ENCODE data around the gene ROPN1. TPM values are rescaled to one million over a fixed set of nuclear protein-coding genes. Genes with fewer than 3 reads are reported as not detected.

Gene ROPN1
- total RNA-seq, 1 experiment from 2014 or later, result not detected

- DNase-seq (ENCODE audit: low read depth, low spot score) (no peak), ATAC-seq (no peak)
- ChIA-PET POLR2A (no interaction called here), RAD21 (ENCODE audit: low non-redundant PET in 1 of 2, low total read pairs in 2 of 2, uncharacterized antibody in 2 of 2, unreplicated experiment in 2 of 2) (no interaction called here), CTCF (no interaction called here)
- H2AFZ ChIP-seq (ENCODE audit: low read depth, low read length, poor library complexity, severe bottlenecking), result no peak overlapping the region
- H3K36me3 ChIP-seq (ENCODE audit: control insufficient read depth in 1 of 2, insufficient read depth in 2 of 2, low read length in 2 of 2), result peaks cover 32 to 42% of the 10 kb centered on the region in 2 experiments; a peak in 3 of 4 replicates
- no peaks in the 10 kb centered on the region for H3K9me2 ChIP-seq (ENCODE audit: insufficient read depth)
- BruUV-seq (replicated peaks), result no TSS peak
- intact Hi-C loops (cut with micrococcal nuclease), result no loop called here
- H3K27me3 ChIP-seq (ENCODE audit: insufficient read depth, low read length), result no peaks in the 10 kb centered on the region
- H3K27ac ChIP-seq (ENCODE audit: low read depth, low read length), result no peak overlapping the region
- H3K4me3 ChIP-seq (replicated peaks in 1 of 2; ENCODE audit: low read depth in 1 of 2, low read length in 2 of 2), result no peak overlapping the region
- H3K4me2 ChIP-seq (ENCODE audit: low read length), result no peak overlapping the region
- H3K4me1 ChIP-seq (ENCODE audit: control insufficient read depth in 1 of 2, insufficient read depth in 2 of 2, low read length in 2 of 2), result no peaks in the 10 kb centered on the region
- no peaks in the 10 kb centered on the region for H3K9me3 ChIP-seq (ENCODE audit: control insufficient read depth in 1 of 2, insufficient read depth in 1 of 2, low read depth in 1 of 2, low read length in 2 of 2)
- no peak overlapping the region for H3K9ac ChIP-seq (ENCODE audit: low read length)
- H4K20me1 ChIP-seq (ENCODE audit: insufficient read depth), result no peaks in the 10 kb centered on the region
- TF ChIP-seq CEBPB (IDR thresholded peaks at IDR 0.05; ENCODE audit: low read depth), result no peak
- no peak for TF ChIP-seq POLR2AphosphoS5 (IDR thresholded peaks at IDR 0.05; ENCODE audit: low read depth, low read length)
- TF ChIP-seq, protein P1, sequence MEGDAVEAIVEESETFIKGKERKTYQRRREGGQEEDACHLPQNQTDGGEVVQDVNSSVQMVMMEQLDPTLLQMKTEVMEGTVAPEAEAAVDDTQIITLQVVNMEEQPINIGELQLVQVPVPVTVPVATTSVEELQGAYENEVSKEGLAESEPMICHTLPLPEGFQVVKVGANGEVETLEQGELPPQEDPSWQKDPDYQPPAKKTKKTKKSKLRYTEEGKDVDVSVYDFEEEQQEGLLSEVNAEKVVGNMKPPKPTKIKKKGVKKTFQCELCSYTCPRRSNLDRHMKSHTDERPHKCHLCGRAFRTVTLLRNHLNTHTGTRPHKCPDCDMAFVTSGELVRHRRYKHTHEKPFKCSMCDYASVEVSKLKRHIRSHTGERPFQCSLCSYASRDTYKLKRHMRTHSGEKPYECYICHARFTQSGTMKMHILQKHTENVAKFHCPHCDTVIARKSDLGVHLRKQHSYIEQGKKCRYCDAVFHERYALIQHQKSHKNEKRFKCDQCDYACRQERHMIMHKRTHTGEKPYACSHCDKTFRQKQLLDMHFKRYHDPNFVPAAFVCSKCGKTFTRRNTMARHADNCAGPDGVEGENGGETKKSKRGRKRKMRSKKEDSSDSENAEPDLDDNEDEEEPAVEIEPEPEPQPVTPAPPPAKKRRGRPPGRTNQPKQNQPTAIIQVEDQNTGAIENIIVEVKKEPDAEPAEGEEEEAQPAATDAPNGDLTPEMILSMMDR (IDR thresholded peaks at IDR 0.05 in 2 of 3, conservative IDR thresholded peaks at IDR 0.05 in 1 of 3; ENCODE audit: borderline replicate concordance in 1 of 3, insufficient read depth in 1 of 3, low read depth in 2 of 3, low read length in 2 of 3), result no peak
- TF ChIP-seq ZFX (IDR thresholded peaks at IDR 0.05), result no peak
- TF ChIP-seq, protein P2, sequence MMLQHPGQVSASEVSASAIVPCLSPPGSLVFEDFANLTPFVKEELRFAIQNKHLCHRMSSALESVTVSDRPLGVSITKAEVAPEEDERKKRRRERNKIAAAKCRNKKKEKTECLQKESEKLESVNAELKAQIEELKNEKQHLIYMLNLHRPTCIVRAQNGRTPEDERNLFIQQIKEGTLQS (IDR thresholded peaks at IDR 0.05), result no peak
- TF ChIP-seq, protein P3, sequence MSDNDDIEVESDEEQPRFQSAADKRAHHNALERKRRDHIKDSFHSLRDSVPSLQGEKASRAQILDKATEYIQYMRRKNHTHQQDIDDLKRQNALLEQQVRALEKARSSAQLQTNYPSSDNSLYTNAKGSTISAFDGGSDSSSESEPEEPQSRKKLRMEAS (IDR thresholded peaks at IDR 0.05), result no peak
- no peak for TF ChIP-seq ELF1 (IDR thresholded peaks at IDR 0.05; ENCODE audit: borderline replicate concordance, low read depth)
- TF ChIP-seq, protein P4, sequence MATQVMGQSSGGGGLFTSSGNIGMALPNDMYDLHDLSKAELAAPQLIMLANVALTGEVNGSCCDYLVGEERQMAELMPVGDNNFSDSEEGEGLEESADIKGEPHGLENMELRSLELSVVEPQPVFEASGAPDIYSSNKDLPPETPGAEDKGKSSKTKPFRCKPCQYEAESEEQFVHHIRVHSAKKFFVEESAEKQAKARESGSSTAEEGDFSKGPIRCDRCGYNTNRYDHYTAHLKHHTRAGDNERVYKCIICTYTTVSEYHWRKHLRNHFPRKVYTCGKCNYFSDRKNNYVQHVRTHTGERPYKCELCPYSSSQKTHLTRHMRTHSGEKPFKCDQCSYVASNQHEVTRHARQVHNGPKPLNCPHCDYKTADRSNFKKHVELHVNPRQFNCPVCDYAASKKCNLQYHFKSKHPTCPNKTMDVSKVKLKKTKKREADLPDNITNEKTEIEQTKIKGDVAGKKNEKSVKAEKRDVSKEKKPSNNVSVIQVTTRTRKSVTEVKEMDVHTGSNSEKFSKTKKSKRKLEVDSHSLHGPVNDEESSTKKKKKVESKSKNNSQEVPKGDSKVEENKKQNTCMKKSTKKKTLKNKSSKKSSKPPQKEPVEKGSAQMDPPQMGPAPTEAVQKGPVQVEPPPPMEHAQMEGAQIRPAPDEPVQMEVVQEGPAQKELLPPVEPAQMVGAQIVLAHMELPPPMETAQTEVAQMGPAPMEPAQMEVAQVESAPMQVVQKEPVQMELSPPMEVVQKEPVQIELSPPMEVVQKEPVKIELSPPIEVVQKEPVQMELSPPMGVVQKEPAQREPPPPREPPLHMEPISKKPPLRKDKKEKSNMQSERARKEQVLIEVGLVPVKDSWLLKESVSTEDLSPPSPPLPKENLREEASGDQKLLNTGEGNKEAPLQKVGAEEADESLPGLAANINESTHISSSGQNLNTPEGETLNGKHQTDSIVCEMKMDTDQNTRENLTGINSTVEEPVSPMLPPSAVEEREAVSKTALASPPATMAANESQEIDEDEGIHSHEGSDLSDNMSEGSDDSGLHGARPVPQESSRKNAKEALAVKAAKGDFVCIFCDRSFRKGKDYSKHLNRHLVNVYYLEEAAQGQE (IDR thresholded peaks at IDR 0.05; ENCODE audit: low read depth), result no peak
- TF ChIP-seq YY1 (IDR thresholded peaks at IDR 0.05; ENCODE audit: extremely low read depth, insufficient replicate concordance, low read depth, low read length), result no peak
- no peak for TF ChIP-seq RAD21 (IDR thresholded peaks at IDR 0.05; ENCODE audit: low read depth)
- TF ChIP-seq POLR2A (IDR thresholded peaks at IDR 0.05; ENCODE audit: borderline replicate concordance, extremely low read depth, insufficient read depth, insufficient read length), result no peak
- TF ChIP-seq SRF (IDR thresholded peaks at IDR 0.05; ENCODE audit: low read depth), result no peak
- no peaks in the 10 kb centered on the region for H3K79me2 ChIP-seq (ENCODE audit: insufficient read depth, low read length)
Measured at GRCh38 chr3:123947482-123947881, 44.4 kb downstream of the ROPN1 start.
